H1 (cell line): Measurements from ENCODE around the gene TBC1D19. TPM values are rescaled to one million over a fixed set of nuclear protein-coding genes. Genes with fewer than 3 reads are reported as not detected.

Experiments used
- CTCF ChIA-PET: fragments of 300-600 bp; sonication (Branson Sonifier 250); formaldehyde crosslinking; loops from one replicate; lab custom pipeline; 2021; ENCODE audit not compliant: partially characterized antibody; lab: Charles Lee
- POLR2A ChIA-PET: fragments of 300-600 bp; sonication (Branson Sonifier 250); formaldehyde crosslinking; loops from one replicate; lab custom pipeline; 2021; ENCODE audit warnings: inconsistent platforms; ENCODE audit not compliant: partially characterized antibody; lab: Charles Lee
- DNase-seq, 2 experiments: peaks; one replicate each; pipeline versions ENCODE4 v3.0.0 to v3.0.0-alpha.2; 2010 to 2022; ENCODE audit warnings: low spot score in 2 of 2, low read depth in 1 of 2, mixed read lengths in 1 of 2
- FAIRE-seq: peaks from 2 replicates; lab custom pipeline; 2011; peaks lifted over from hg19 to GRCh38; lab: Jason Lieb, UNC
- H2AFZ ChIP-seq: 2 replicates; pipeline ENCODE4 v1.8.1; 2012; ENCODE audit warnings: low read length, inconsistent platforms
- H2AK5ac ChIP-seq: 2 replicates; pipeline ENCODE4 v1.6.1; 2013; ENCODE audit warnings: low read depth, low read length
- H2BK120ac ChIP-seq: replicated peaks from 2 replicates; pipeline ENCODE3; 2013; ENCODE audit warnings: low read depth, low read length, inconsistent platforms
- H2BK12ac ChIP-seq: 2 replicates; pipeline ENCODE4 v1.6.1; 2013; ENCODE audit warnings: low read depth, low read length
- H2BK15ac ChIP-seq: 2 replicates; pipeline ENCODE4 v1.6.1; 2013; ENCODE audit warnings: low read length
- H2BK20ac ChIP-seq: 2 replicates; pipeline ENCODE4 v1.6.1; 2013; ENCODE audit warnings: low read length
- H2BK5ac ChIP-seq: 2 replicates; pipeline ENCODE4 v1.6.1; 2013; ENCODE audit warnings: low read depth, low read length
- H3K14ac ChIP-seq: 2 replicates; pipeline ENCODE4 v1.6.1; 2013; ENCODE audit warnings: inconsistent platforms; ENCODE audit not compliant: insufficient read length
- H3K18ac ChIP-seq: 2 replicates; pipeline ENCODE4 v1.6.1; 2013; ENCODE audit warnings: low read length; ENCODE audit errors: extremely low read depth
- H3K23ac ChIP-seq: 2 replicates; pipeline ENCODE4 v1.6.1; 2013; ENCODE audit warnings: inconsistent platforms; ENCODE audit not compliant: insufficient read length
- H3K23me2 ChIP-seq: 2 replicates; pipeline ENCODE4 v1.6.1; 2013; ENCODE audit warnings: low read depth, low read length
- H3K27ac ChIP-seq: 2 replicates; pipeline ENCODE4 v1.6.1; 2011; ENCODE audit warnings: low read depth, low read length, inconsistent platforms
- H3K27me3 ChIP-seq, 4 experiments: replicated peaks in 1 of 4; 1 replicate in 1 of 4; 2 replicates in 3 of 4; pipeline versions ENCODE4 v1.6.1 to v1.8.1; 2011 to 2013; ENCODE audit warnings: low read length in 3 of 4, mild to moderate bottlenecking in 3 of 4, inconsistent platforms in 2 of 4, mixed read lengths in 2 of 4, moderate library complexity in 1 of 4; ENCODE audit not compliant: control insufficient read depth in 3 of 4, insufficient read depth in 3 of 4; ENCODE audit errors: extremely low read depth in 1 of 4
- H3K36me3 ChIP-seq, 4 experiments: 2 replicates each; pipeline versions ENCODE4 v1.6.1 to v1.8.1; 2011 to 2013; ENCODE audit warnings: mild to moderate bottlenecking in 4 of 4, low read length in 3 of 4, moderate library complexity in 2 of 4, control low read depth in 1 of 4, inconsistent platforms in 1 of 4; ENCODE audit not compliant: insufficient read depth in 4 of 4, control insufficient read depth in 2 of 4
- H3K4ac ChIP-seq: replicated peaks from 2 replicates; pipeline ENCODE3; 2013; ENCODE audit warnings: low read length, low read depth, mixed read lengths, inconsistent platforms; ENCODE audit not compliant: insufficient read length
- H3K4me1 ChIP-seq, 4 experiments: replicated peaks in 1 of 4; 1 replicate in 1 of 4; 2 replicates in 3 of 4; pipeline versions ENCODE4 v1.6.1 to v1.8.1; 2011 to 2013; ENCODE audit warnings: low read length in 3 of 4, inconsistent platforms in 2 of 4, mixed read lengths in 1 of 4; ENCODE audit not compliant: insufficient read depth in 4 of 4, control insufficient read depth in 3 of 4
- H3K4me2 ChIP-seq, 2 experiments: 2 replicates each; pipeline versions ENCODE4 v1.6.1 to v1.8.1; 2011 to 2013; ENCODE audit warnings: low read depth in 2 of 2, low read length in 2 of 2, control low read depth in 1 of 2, inconsistent platforms in 1 of 2, mild to moderate bottlenecking in 1 of 2; ENCODE audit not compliant: insufficient read depth in 1 of 2
- H3K4me3 ChIP-seq, 4 experiments: fragments of 200-600, 300-600 bp in 1 of 4; sonication (generic), shearing (Covaris generic), sonication (Bioruptor Twin) in 1 of 4; 2 replicates each; pipeline versions ENCODE4 v1.5.1 to v1.8.1; 2011 to 2016; ENCODE audit warnings: low read length in 4 of 4, low read depth in 3 of 4, control low read depth in 2 of 4, inconsistent platforms in 2 of 4, mild to moderate bottlenecking in 2 of 4, mixed read lengths in 1 of 4, moderate library complexity in 1 of 4; ENCODE audit not compliant: insufficient read depth in 2 of 4; ENCODE audit errors: extremely low read depth in 1 of 4
- H3K56ac ChIP-seq: replicated peaks from 2 replicates; pipeline ENCODE3; 2013; ENCODE audit warnings: low read depth, mild to moderate bottlenecking, mixed read lengths, low read length, inconsistent platforms; ENCODE audit not compliant: insufficient read length
- H3K79me1 ChIP-seq: 2 replicates; pipeline ENCODE4 v1.6.1; 2013; ENCODE audit warnings: low read depth, low read length, control low read depth
- H3K79me2 ChIP-seq, 2 experiments: 2 replicates each; pipeline versions ENCODE4 v1.6.1 to v1.8.1; 2012 to 2013; ENCODE audit warnings: low read length in 2 of 2, mild to moderate bottlenecking in 2 of 2, inconsistent platforms in 1 of 2; ENCODE audit not compliant: insufficient read depth in 2 of 2, control insufficient read depth in 1 of 2
- H3K9ac ChIP-seq, 4 experiments: replicated peaks in 1 of 4; 1 replicate in 1 of 4; 2 replicates in 3 of 4; pipeline versions ENCODE4 v1.6.1 to v1.8.1; 2011 to 2013; ENCODE audit warnings: low read depth in 3 of 4, low read length in 3 of 4, control low read depth in 2 of 4, mild to moderate bottlenecking in 2 of 4, moderate library complexity in 2 of 4, inconsistent platforms in 1 of 4; ENCODE audit errors: extremely low read depth in 1 of 4
- H3K9me3 ChIP-seq, 2 experiments: 2 replicates each; pipeline versions ENCODE4 v1.6.1 to v1.8.1; 2012 to 2013; ENCODE audit warnings: mild to moderate bottlenecking in 2 of 2, moderate library complexity in 2 of 2, control low read depth in 1 of 2, inconsistent platforms in 1 of 2, low read depth in 1 of 2, low read length in 1 of 2, mixed read lengths in 1 of 2; ENCODE audit not compliant: insufficient read depth in 2 of 2
- H4K20me1 ChIP-seq, 2 experiments: replicated peaks in 1 of 2; 2 replicates each; pipeline versions ENCODE3 to v1.8.1; 2011 to 2013; ENCODE audit warnings: inconsistent platforms in 2 of 2, low read length in 2 of 2, mild to moderate bottlenecking in 1 of 2; ENCODE audit not compliant: insufficient read depth in 2 of 2, control insufficient read depth in 1 of 2
- H4K5ac ChIP-seq: 2 replicates; pipeline ENCODE4 v1.6.1; 2013; ENCODE audit warnings: low read length, low read depth, mixed read lengths, inconsistent platforms; ENCODE audit not compliant: insufficient read length
- H4K8ac ChIP-seq: 2 replicates; pipeline ENCODE4 v1.8.0; 2013; ENCODE audit warnings: mild to moderate bottlenecking, moderate library complexity, low read length, inconsistent platforms; ENCODE audit not compliant: insufficient read depth; ENCODE audit errors: extremely low read depth
- H4K91ac ChIP-seq: replicated peaks from 2 replicates; pipeline ENCODE3; 2013; ENCODE audit warnings: low read length, mixed read lengths, inconsistent platforms; ENCODE audit not compliant: insufficient read length
- CBX8 ChIP-seq: fragments of 300-800, 300-1000 bp; sonication (generic); IDR thresholded peaks from 2 replicates; pipeline ENCODE4 v1.7.1; 2016; ENCODE audit warnings: low read depth, low read length, borderline replicate concordance
- WGBS, 2 experiments: shearing (Covaris generic) in 1 of 2; methylation state at CpG; one replicate each; pipeline versions ENCODE4 v1.1.6 to v1.1.7; 2013 to 2015; ENCODE audit warnings: low lambda C conversion rate in 2 of 2, mixed read lengths in 2 of 2, inconsistent platforms in 1 of 2, low coverage in 1 of 2, missing lambda C conversion rate in 1 of 2; ENCODE audit not compliant: insufficient replicate concordance in 2 of 2, insufficient coverage in 1 of 2, insufficient read length in 1 of 2; ENCODE audit errors: extremely low coverage in 1 of 2, missing lambda C conversion rate in 1 of 2; 5-methylcytosine and 5-hydroxymethylcytosine counted together
- polyA plus RNA-seq, 7 experiments: library from polyadenylated mRNA; depleted of rRNA in 3 of 7; stranded (reverse) in 5 of 7; unstranded in 2 of 7; fragments of >200 nt in 5 of 7; fragments of 200-250 nt in 2 of 7; gene quantifications; 1 replicate in 5 of 7; 2 replicates in 1 of 7; 4 replicates in 1 of 7; pipeline versions ENCODE4 v1.2.1 to v1.2.3, GENCODE V29; 2011 to 2013; ENCODE audit warnings: missing spikeins in 2 of 7, mixed read lengths in 2 of 7
- total RNA-seq: library from RNA; stranded (reverse); fragmentation: NEBNext Ultra II Directional; extraction: Animal tissue kit (Norgen Biotek cat#: 25700); gene quantifications from 2 replicates; pipeline ENCODE4 v1.2.1, GENCODE V29; 2021

The TBC1D19 gene
- total and polyA plus RNA-seq, 2 of the 8 experiments (the other 6 are each of a cell fraction or from before 2014, with no cell fraction given): 1.9 to 3.5 TPM

DNA sequence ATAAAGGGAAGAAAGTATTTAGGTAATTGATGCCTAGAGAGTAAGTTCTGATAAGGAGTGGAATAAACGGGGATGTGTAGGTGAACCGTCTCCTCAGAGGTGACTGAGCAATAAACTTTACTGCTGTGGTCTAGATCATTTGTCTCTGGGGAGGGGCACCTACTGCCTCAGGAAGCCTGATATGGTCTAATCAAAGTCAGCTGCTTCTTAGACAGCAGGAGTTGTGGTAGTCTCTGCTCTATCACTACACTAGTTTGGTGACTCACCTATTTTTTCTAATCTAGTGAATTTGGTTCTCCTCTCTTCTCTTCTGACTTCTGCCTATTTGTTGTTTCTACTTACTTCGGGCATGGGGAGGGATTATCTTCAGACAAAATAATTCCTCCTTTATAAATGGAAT, 181.6 kb downstream of the TBC1D19 start:
- no peak overlapping the region for H3K27ac ChIP-seq
- no peak for DNase-seq
- no peaks in the 10 kb centered on the region for H3K9me3 ChIP-seq
- no peak overlapping the region for H4K91ac ChIP-seq
- no peak for FAIRE-seq
- TF ChIP-seq CBX8: no peak
- no peak overlapping the region for H2AFZ ChIP-seq
- no peak overlapping the region for H3K9ac ChIP-seq
- no peaks in the 10 kb centered on the region for H3K79me1 ChIP-seq
- H3K4ac ChIP-seq: no peak overlapping the region
- no peaks in the 10 kb centered on the region for H4K20me1 ChIP-seq
- ChIA-PET POLR2A (no interaction called here), CTCF (no interaction called here)
- H3K4me2 ChIP-seq: no peak overlapping the region
- H2BK12ac ChIP-seq: no peak overlapping the region
- no peak overlapping the region for H2BK5ac ChIP-seq
- H3K36me3 ChIP-seq: no peaks in the 10 kb centered on the region
- no peaks in the 10 kb centered on the region for H3K4me1 ChIP-seq
- no peak overlapping the region for H2BK15ac ChIP-seq
- H3K4me3 ChIP-seq: no peak overlapping the region
- no peak overlapping the region for H2AK5ac ChIP-seq
- H3K23ac ChIP-seq: no peak overlapping the region
- no peak overlapping the region for H3K14ac ChIP-seq
- no peak overlapping the region for H2BK20ac ChIP-seq
- H4K5ac ChIP-seq: no peak overlapping the region
- H2BK120ac ChIP-seq: no peak overlapping the region
- H3K56ac ChIP-seq: no peak overlapping the region
- no peak overlapping the region for H3K18ac ChIP-seq
- no peaks in the 10 kb centered on the region for H3K27me3 ChIP-seq
- no peaks in the 10 kb centered on the region for H3K23me2 ChIP-seq
- H4K8ac ChIP-seq: no peak overlapping the region
- 82% methylated on average over 3 of the region's 3 CpGs; no CpG with 5 or more reads in 1 of the 2 experiments for WGBS, 2 experiments
- no peaks in the 10 kb centered on the region for H3K79me2 ChIP-seq
